KOPT-K1 (cell line): ENCODE results near the gene SPG21.

Experiments
- H3K27ac ChIP-seq: fragments of 200-600 bp; sonication (generic); 2 replicates; pipeline ENCODE4 v1.5.1; 2016; ENCODE audit warnings: antibody characterized with exemption, mild to moderate bottlenecking, low read depth, low read length; ENCODE audit not compliant: poor library complexity, severe bottlenecking
- H3K36me3 ChIP-seq: fragments of 200-600 bp; sonication (generic); 2 replicates; pipeline ENCODE4 v1.5.1; 2017; ENCODE audit warnings: antibody characterized with exemption, mild to moderate bottlenecking, low read length, moderate library complexity; ENCODE audit not compliant: insufficient read depth
- H3K9me3 ChIP-seq: fragments of 200-600 bp; sonication (generic); 2 replicates; pipeline ENCODE4 v1.5.1; 2017; ENCODE audit warnings: antibody characterized with exemption, low read length, mild to moderate bottlenecking; ENCODE audit not compliant: insufficient read depth, poor library complexity, severe bottlenecking

Gene SPG21

GRCh38 chr15:64970698-64971097 is 19.0 kb downstream of the SPG21 start:
- peaks cover 69% of the 10 kb centered on the region for H3K36me3 ChIP-seq
- H3K9me3 ChIP-seq, result no peaks in the 10 kb centered on the region
- H3K27ac ChIP-seq, result no peak overlapping the region

- Histone ChIP-seq H3K36me3 (peaks cover 69% of the 10 kb centered on the region), H3K27ac (no peak overlapping the region), H3K9me3 (no peaks in the 10 kb centered on the region)
These were observed 20.3 kb downstream of the SPG21 start for GRCh38 chr15:64969401-64969800.

- no peak overlapping the region for H3K27ac ChIP-seq
- H3K9me3 ChIP-seq, result no peaks in the 10 kb centered on the region
- peaks cover 92% of the 10 kb centered on the region for H3K36me3 ChIP-seq
These were observed 28.7 kb downstream of the SPG21 start for GRCh38 chr15:64961013-64961412.

- Histone ChIP-seq H3K9me3 (no peaks in the 10 kb centered on the region), H3K27ac (no peak overlapping the region), H3K36me3 (peaks cover 95% of the 10 kb centered on the region)
These were observed 29.6 kb downstream of the SPG21 start for GRCh38 chr15:64960153-64960552.

GRCh38 chr15:64959128-64959527 is 30.6 kb downstream of the SPG21 start:
- no peaks in the 10 kb centered on the region for H3K9me3 ChIP-seq

GRCh38 chr15:64954395-64954794 is 35.3 kb downstream of the SPG21 start:
- Histone ChIP-seq H3K27ac (no peak overlapping the region), H3K36me3 (peaks cover 42% of the 10 kb centered on the region), H3K9me3 (no peaks in the 10 kb centered on the region)

More at GRCh38 chr15:64959128-64959527, 30.6 kb downstream of the SPG21 start:
- no peak overlapping the region for H3K27ac ChIP-seq
- peaks cover 89% of the 10 kb centered on the region for H3K36me3 ChIP-seq

GRCh38 chr15:64951777-64952418 is 37.8 kb downstream of the SPG21 start:
- Histone ChIP-seq H3K27ac (no peak overlapping the region), H3K36me3 (peaks cover 17% of the 10 kb centered on the region; the same call in 1 of the 2 replicates), H3K9me3 (no peaks in the 10 kb centered on the region)

- no peaks in the 10 kb centered on the region for H3K9me3 ChIP-seq
- H3K27ac ChIP-seq, result no peak overlapping the region
- H3K36me3 ChIP-seq, result peaks cover 12% of the 10 kb centered on the region; the same call in 1 of the 2 replicates
These were observed 38.8 kb downstream of the SPG21 start for GRCh38 chr15:64950888-64951287.

- Histone ChIP-seq H3K36me3 (no peaks in the 10 kb centered on the region; the same call in 1 of the 2 replicates), H3K9me3 (no peaks in the 10 kb centered on the region), H3K27ac (no peak overlapping the region)
These were observed 40.1 kb downstream of the SPG21 start for GRCh38 chr15:64949383-64950186.

GRCh38 chr15:64948916-64949315 is 40.8 kb downstream of the SPG21 start:
- H3K9me3 ChIP-seq, result no peaks in the 10 kb centered on the region
- H3K36me3 ChIP-seq, result no peaks in the 10 kb centered on the region; the same call in 1 of the 2 replicates
- no peak overlapping the region for H3K27ac ChIP-seq

GRCh38 chr15:64947211-64947610 is 42.5 kb downstream of the SPG21 start:
- Histone ChIP-seq H3K27ac (no peak overlapping the region), H3K36me3 (no peaks in the 10 kb centered on the region; the same call in 1 of the 2 replicates), H3K9me3 (no peaks in the 10 kb centered on the region)

- Histone ChIP-seq H3K36me3 (no peaks in the 10 kb centered on the region; the same call in 1 of the 2 replicates), H3K27ac (no peak overlapping the region), H3K9me3 (no peaks in the 10 kb centered on the region)
These were observed 44.8 kb downstream of the SPG21 start for GRCh38 chr15:64944961-64945360.

- H3K36me3 ChIP-seq, result no peaks in the 10 kb centered on the region
- no peak overlapping the region for H3K27ac ChIP-seq
- H3K9me3 ChIP-seq, result no peaks in the 10 kb centered on the region
These were observed 46.0 kb downstream of the SPG21 start for GRCh38 chr15:64943512-64944225.

- Histone ChIP-seq H3K36me3 (no peaks in the 10 kb centered on the region), H3K27ac (no peak overlapping the region), H3K9me3 (no peaks in the 10 kb centered on the region)
These were observed 47.4 kb downstream of the SPG21 start for GRCh38 chr15:64942356-64942755.

GRCh38 chr15:64938192-64938591 is 51.5 kb downstream of the SPG21 start:
- no peaks in the 10 kb centered on the region for H3K36me3 ChIP-seq
- H3K27ac ChIP-seq, result no peak overlapping the region

More at GRCh38 chr15:64938192-64938591, 51.5 kb downstream of the SPG21 start:
- no peaks in the 10 kb centered on the region for H3K9me3 ChIP-seq
